ENCODE measurements around the gene NOTCH1. TPM values are rescaled to one million over a fixed set of nuclear protein-coding genes. Genes with fewer than 3 reads are reported as not detected.
A peak's percentile ranks its signal among the peaks of the same experiment; 100 is the strongest.

NOTCH1 gene
- total RNA-seq, 2 donors from 2014 or later, result 29.6 to 65.3 TPM

DNA sequence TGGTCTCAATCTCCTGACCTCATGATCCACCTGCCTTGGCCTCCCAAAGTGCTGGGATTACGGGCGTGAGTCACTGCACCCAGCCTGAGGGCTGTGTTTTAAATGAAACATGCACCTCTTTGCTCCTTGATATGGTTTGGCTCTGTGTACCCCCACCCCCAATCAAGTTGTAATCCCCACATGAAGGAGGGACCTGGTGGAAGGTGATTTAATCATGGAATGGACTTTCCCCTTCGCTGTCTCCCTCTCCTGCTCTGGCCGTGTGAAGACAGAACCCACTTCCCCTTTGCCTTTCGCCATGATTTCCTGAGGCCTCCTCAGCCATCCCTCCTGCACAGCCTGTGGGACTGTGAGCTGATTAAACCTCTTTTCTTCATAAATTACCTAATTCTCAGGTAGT lies 12.5 kb upstream of the NOTCH1 start:
- H3K9me3 ChIP-seq, result no peaks in the 10 kb centered on the region
- H3K4me1 ChIP-seq, result peaks cover 9% of the 10 kb centered on the region
- intact Hi-C loops (cut with DNase I), result no loop called here
- 57 to 63% methylated on average over 5 of the region's 5 CpGs for WGBS, 2 donors
- no peak for TF ChIP-seq POLR2A (IDR thresholded peaks at IDR 0.05)
- TF ChIP-seq, protein P1, sequence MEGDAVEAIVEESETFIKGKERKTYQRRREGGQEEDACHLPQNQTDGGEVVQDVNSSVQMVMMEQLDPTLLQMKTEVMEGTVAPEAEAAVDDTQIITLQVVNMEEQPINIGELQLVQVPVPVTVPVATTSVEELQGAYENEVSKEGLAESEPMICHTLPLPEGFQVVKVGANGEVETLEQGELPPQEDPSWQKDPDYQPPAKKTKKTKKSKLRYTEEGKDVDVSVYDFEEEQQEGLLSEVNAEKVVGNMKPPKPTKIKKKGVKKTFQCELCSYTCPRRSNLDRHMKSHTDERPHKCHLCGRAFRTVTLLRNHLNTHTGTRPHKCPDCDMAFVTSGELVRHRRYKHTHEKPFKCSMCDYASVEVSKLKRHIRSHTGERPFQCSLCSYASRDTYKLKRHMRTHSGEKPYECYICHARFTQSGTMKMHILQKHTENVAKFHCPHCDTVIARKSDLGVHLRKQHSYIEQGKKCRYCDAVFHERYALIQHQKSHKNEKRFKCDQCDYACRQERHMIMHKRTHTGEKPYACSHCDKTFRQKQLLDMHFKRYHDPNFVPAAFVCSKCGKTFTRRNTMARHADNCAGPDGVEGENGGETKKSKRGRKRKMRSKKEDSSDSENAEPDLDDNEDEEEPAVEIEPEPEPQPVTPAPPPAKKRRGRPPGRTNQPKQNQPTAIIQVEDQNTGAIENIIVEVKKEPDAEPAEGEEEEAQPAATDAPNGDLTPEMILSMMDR (IDR thresholded peaks at IDR 0.05), result no peak
- H3K27me3 ChIP-seq, result no peaks in the 10 kb centered on the region
- DNase-seq (no peak), ATAC-seq (no peak)
- H3K36me3 ChIP-seq (replicated peaks in 1 of 2; ENCODE audit: insufficient read depth in 1 of 2, low read depth in 2 of 2), result no peaks in the 10 kb centered on the region
- H3K27ac ChIP-seq, result peak overlapping the region; percentile 20 to 82 (median 71)
- no peak overlapping the region for H3K4me3 ChIP-seq

DNA sequence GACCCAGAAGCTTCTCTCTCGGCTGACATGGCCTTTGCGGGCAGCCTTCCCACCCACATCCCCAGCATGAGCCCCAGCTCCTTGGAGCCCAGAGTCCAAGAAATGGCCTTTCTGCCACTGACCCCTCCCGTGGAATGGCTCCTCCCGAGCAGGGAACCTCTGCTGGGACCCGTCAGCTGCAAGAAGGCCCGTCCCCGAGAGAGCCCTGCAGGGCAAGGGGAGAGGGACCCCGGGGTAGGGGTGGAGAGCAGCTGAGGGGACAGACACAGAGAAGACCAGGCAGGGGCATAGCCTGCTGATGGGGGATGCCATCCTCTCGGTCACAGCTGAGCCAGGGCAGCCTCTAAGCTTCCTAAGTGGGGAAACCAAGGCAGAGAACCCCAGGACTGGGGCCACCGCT lies 11.2 kb upstream of the NOTCH1 start:
- H3K27ac ChIP-seq, result peak overlapping the region in 1 of 4 donors; percentile 82
- no peak overlapping the region for H3K4me3 ChIP-seq
- no peak for ATAC-seq
- WGBS, 2 donors, result 0 to 78% methylated on average over 1 to 10 of the region's 10 CpGs
- intact Hi-C loops (cut with DNase I), result no loop called here
- peaks cover 9% of the 10 kb centered on the region for H3K4me1 ChIP-seq
- DNase-seq, result no peak
- no peaks in the 10 kb centered on the region for H3K9me3 ChIP-seq
- H3K36me3 ChIP-seq (replicated peaks in 1 of 2; ENCODE audit: insufficient read depth in 1 of 2, low read depth in 2 of 2), result no peaks in the 10 kb centered on the region
- no peak for TF ChIP-seq POLR2A (IDR thresholded peaks at IDR 0.05)
- TF ChIP-seq, protein P1 (IDR thresholded peaks at IDR 0.05), result no peak
- no peaks in the 10 kb centered on the region for H3K27me3 ChIP-seq

DNA sequence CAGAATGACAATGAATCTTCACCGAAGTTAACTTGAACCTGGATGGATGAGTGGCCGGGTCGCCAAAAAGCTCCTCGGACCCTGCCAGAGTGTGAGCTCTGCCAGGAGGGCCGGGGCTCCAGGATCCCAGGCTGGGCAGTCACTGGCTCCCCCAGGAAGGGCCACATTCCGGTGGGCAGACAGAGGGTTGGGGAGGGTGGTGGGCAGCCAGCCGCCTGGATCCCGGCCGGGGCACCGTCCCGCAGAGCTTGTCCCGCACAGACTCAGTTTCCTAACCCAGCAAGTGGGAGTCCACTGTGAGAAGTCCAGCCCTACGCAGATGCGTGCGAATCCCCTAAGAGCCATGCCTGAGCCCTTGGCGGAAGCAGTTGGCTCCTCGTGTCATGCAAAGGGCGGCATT lies 10.3 kb upstream of the NOTCH1 start:
- no peak for DNase-seq
- H3K27me3 ChIP-seq, result no peaks in the 10 kb centered on the region
- H3K36me3 ChIP-seq (replicated peaks in 1 of 2; ENCODE audit: insufficient read depth in 1 of 2, low read depth in 2 of 2), result no peaks in the 10 kb centered on the region
- no peak for ATAC-seq
- H3K27ac ChIP-seq, result no peak overlapping the region
- peaks cover 11% of the 10 kb centered on the region for H3K4me1 ChIP-seq
- intact Hi-C loops (cut with DNase I), result no loop called here
- no peak overlapping the region for H3K4me3 ChIP-seq
- WGBS, 2 donors, result 89% methylated on average over 3 to 18 of the region's 18 CpGs
- no peaks in the 10 kb centered on the region for H3K9me3 ChIP-seq
- TF ChIP-seq, protein P1 (IDR thresholded peaks at IDR 0.05), result no peak
- no peak for TF ChIP-seq POLR2A (IDR thresholded peaks at IDR 0.05)

DNA sequence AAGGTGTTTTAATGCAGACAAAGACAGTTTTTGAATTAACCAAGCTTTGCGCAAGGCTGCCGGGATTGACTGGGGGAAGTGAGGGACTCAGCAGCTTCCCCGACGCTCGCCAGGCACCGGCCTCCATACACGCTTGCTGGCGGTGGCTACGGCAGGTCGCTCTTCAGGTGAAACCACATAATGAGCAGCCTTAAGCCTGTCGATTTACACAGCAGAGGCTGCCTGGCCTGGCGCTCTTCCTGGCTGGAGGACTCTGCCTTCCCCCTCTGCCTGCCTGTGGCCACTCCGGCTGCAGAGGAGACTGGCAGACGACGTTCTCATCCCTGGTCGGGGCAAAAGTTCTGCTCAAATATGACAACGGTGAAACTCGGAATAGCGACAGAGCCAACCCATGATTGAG lies 9.0 kb upstream of the NOTCH1 start:
- 64 to 67% methylated on average over 13 to 19 of the region's 19 CpGs for WGBS, 2 donors
- Histone ChIP-seq H3K36me3 (replicated peaks in 1 of 2; ENCODE audit: insufficient read depth in 1 of 2, low read depth in 2 of 2) (no peaks in the 10 kb centered on the region), H3K27me3 (no peaks in the 10 kb centered on the region), H3K9me3 (no peaks in the 10 kb centered on the region), H3K27ac (peak overlapping the region in 1 of 4 donors; percentile 21), H3K4me1 (peaks cover 24% of the 10 kb centered on the region), H3K4me3 (no peak overlapping the region)
- TF ChIP-seq, protein P1 (IDR thresholded peaks at IDR 0.05), result no peak
- TF ChIP-seq POLR2A (IDR thresholded peaks at IDR 0.05), result no peak
- intact Hi-C loops (cut with DNase I), result no loop called here
- peak in 1 of 4 donors; percentile 42 for DNase-seq
- no peak for ATAC-seq

DNA sequence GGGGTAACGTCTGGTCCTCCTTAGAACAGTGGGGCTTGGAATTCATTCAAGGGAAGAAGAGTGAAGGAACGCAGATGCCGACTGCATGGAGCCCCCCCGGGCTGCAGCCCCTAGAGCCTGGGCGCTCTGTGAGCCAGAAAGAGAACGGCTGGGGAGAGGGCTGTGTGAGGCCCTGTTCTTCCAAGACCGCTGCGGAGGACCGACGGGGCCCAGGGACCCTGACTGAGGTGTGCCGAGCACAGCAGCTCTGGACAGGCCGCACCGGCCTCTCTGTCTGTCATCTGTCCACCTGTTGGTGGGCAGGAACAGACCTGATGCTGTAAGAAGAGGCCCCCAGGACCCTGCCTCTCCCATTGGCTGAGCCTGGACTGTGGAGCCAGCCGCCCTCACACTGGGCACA lies 7.7 kb upstream of the NOTCH1 start:
- Histone ChIP-seq H3K4me1 (peaks cover 32% of the 10 kb centered on the region), H3K27ac (no peak overlapping the region), H3K36me3 (replicated peaks in 1 of 2; ENCODE audit: insufficient read depth in 1 of 2, low read depth in 2 of 2) (no peaks in the 10 kb centered on the region), H3K27me3 (no peaks in the 10 kb centered on the region), H3K4me3 (no peak overlapping the region), H3K9me3 (no peaks in the 10 kb centered on the region)
- 92 to 95% methylated on average over 6 to 14 of the region's 14 CpGs for WGBS, 2 donors
- no peak for DNase-seq
- intact Hi-C loops (cut with DNase I), result no loop called here
- TF ChIP-seq, protein P1 (IDR thresholded peaks at IDR 0.05), result no peak
- no peak for TF ChIP-seq POLR2A (IDR thresholded peaks at IDR 0.05)
- no peak for ATAC-seq

Data from body of pancreas (tissue), 4 donors.